Stimulated activated CD4-positive, alpha-beta T cell treated with anti-CD3 and anti-CD28 coated beads, Interleukin-15, amount 100 ng/mL, for 24 hours (primary cell): ENCODE data around the gene TRIO.

ENCODE experiments used
- DNase-seq: peaks from one replicate; pipeline ENCODE4 v3.0.0-alpha.2; 2020

TRIO gene

DNA sequence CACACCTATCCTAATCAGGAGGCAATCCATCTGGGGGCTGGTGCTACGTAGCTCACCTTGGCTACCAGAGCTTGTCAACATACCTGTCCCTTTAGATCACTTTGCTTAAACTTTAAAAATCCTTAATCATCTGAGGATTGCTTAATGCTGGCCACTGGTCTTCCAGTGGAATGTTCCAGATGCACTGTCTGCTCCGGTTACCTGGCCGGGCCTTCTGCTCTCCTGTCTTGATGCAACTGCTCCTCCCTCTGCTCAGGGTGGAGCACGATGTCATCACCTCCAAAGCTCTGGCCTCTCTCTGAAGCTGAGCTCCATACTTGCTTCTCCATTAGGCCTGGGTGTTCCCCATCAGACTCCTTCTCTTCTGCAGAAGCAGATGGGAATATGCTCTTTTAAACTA, 331.9 kb downstream of the TRIO start:
- DNase-seq, result no peak

DNA sequence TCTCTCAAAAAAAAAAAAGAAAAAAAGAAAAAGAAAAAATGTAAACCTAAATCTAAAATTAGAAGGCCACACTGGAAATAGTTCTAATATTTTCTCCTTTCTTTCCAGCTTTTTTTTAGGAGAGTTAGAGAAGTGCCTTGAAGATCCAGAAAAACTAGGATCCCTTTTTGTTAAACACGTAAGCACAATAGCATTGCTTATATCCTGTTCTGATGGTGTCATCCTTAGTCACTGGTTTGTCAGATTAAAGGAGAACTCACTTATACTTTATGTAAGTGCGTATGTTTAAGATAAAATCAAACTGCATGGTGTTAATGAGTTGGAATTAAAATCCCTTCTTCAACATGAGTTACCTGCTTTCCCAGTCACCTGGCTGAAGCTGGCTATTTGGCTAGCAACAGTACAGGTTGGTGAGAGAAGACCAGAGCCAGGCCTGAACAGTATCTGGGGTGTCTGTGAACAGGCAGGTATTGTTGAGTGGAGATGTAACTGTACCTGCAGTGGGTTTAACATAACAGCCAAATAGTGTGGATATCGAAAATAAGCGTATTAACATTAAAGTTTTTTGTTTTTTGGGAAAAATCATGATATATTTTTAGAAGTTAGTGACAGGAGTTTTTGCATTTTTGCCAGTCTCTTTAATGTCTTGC, 333.8 kb downstream of the TRIO start:
- DNase-seq, result no peak

DNA sequence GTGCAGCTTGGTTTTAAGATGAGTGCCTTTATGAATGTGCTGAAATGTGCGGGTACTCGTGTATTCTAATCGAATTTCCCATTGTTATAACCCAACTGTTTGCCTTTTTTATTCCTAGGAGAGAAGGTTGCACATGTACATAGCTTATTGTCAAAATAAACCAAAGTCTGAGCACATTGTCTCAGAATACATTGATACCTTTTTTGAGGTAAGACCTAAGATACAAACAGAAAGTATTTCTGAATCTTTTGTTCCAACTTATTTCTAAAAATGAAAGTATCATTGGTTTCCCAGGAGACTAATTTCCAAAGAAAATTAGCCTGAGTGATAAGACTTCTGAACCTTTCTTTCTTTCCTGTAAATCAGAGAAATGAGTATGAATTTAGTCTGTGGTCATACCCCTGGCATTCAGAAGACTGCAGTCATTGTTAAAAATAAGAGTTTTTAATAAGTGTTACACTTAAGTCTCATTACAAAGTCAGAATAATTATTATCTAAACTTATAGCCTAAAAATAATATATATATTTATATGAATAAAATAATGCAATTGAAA, 336.1 kb downstream of the TRIO start:
- no peak for DNase-seq

DNA sequence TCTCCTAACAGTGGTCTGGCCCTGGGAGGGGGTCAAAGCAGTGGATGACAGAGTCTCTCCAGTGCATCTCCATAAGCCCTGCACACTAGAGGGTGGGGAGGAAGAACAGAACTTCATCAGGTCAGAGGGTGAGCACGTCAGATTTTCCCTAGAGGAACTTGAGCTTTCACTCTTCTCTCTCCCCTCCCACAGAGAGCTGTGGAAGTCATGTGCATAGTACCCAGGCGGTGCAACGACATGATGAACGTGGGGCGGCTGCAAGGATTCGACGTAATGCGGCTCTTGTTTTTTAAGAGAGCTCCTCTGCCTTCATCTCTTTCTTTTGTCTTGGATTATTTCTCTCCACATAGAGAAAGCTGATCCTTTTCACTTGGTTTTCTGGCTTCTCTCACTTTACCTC, 338.2 kb downstream of the TRIO start:
- no peak for DNase-seq

DNA sequence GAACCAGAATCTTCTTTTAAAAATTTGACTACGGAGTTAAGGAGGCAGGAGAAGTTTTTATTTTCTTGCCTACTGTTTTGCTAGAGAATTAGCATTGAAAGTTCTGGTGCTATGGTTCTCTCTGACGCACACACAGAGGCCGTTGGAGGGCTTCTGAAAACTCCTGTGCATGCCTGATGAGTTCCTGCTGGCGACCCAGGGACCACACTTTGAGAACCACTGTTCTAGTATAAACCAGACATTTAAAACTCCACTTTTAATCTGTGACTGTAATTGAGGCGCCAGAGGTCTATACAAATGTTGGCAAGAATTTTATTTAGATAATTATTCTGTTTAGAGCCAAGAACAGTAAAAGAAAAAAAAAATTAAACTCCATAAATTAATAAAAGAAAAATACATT, 338.9 kb downstream of the TRIO start:
- no peak for DNase-seq

DNA sequence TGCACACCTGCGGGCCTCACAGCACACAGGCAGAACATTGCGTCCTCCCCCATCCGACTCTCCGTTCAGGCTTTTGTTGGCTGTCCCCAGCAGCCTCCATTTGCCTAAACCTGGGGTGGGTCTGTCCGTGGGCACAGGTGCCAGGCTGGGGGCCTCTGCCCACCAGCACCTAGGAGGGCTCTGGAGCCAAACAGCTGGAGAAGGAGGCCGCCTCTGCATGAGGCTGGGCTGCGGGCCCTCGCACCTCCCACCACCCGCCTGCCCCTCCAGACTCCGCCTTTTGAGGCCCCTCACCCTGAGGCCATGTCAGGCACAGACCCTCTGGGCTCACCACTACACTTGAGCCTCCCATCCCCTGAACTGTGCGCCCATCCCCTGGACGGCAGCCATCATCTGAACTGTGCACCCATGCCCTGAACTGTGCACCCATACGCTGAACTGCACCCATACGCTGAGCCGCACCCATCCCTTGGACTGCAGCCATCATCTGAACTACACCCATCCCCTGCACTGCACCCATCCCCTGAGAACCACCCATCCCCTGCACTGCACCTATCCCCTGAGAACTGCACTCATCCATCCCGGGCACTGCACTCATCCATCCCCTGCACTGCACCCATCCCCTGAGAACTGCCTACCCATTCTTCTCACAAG, 340.5 kb downstream of the TRIO start:
- no peak for DNase-seq

DNA sequence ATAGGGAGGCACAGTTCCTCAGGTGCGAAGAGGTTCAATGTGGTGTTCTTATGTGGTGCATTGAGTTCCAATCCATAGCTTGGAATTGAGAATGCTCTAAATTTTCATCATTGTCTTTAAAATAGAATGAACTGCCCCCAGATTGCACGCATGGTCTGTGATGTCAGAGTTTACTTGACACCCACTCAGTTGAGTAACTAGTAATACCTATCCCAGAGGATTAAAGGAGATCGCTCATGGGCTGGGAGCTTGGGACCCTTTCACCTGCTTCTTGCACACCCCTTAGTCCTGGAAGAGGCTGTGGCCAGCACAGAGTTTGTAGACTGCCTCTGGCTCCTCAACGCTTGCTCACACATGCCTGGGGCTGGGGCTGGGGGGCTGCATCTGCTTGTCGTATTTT, 343.3 kb downstream of the TRIO start:
- DNase-seq, result no peak

DNA sequence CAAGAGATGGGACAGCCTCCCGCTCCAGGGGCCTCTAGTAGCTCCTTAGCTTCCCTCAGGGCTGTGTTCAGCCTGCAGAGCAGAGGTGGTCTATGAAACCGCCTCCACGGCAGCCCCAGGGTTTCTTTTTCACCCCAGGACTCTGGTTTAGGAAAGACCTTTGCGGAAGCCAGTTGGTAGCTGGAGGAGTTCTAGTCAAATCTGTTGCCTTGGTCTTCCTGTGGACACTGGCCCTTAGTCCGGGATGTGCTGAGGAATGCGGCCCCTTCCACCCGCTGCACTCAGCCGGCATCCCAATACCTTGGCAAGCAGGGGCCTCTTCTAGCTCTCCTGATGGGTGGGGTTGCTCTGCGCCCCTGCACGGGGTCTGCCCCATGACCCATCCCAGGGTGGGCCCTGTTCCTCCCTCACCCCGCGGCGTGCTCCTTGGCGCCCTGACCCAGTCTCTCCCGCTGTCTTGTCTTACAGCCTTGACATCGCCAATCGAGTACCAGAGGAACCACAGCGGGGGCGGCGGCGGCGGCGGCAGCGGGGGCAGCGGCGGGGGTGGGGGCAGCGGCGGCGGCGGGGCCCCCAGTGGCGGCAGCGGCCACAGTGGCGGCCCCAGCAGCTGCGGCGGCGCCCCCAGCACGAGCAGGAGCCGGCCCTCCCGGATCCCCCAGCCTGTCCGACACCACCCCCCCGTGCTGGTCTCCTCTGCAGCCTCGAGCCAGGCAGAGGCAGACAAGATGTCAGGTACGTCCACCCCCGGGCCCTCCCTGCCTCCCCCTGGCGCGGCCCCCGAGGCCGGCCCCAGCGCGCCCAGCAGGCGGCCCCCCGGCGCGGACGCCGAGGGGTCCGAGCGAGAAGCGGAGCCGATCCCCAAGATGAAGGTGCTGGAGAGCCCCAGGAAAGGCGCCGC, 344.1 kb downstream of the TRIO start:
- DNase-seq, result no peak

DNA sequence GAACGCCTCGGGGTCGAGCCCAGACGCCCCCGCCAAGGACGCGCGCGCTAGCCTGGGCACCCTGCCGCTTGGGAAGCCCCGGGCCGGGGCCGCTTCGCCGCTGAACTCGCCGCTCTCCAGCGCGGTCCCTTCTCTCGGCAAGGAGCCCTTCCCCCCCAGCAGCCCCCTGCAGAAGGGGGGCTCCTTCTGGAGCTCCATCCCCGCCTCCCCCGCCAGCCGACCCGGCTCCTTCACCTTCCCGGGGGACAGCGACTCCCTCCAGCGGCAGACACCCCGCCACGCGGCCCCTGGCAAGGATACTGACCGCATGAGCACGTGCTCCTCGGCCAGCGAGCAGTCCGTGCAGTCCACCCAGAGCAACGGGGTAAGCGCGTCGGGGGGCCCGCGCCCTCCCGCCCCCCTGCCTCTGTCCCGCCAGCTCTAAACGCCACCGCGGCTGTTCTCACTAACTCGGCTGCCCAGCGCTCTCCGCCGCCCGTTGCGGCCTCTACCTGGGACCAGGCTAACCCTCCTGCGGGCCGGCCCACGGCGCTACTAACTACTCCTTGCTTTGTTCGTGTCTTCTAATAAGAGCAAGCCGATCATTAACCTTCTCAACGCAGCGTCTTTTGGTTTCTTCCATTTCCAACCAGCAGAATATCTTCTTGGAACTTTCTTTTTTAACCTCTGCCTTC, 344.9 kb downstream of the TRIO start:
- no peak for DNase-seq

DNA sequence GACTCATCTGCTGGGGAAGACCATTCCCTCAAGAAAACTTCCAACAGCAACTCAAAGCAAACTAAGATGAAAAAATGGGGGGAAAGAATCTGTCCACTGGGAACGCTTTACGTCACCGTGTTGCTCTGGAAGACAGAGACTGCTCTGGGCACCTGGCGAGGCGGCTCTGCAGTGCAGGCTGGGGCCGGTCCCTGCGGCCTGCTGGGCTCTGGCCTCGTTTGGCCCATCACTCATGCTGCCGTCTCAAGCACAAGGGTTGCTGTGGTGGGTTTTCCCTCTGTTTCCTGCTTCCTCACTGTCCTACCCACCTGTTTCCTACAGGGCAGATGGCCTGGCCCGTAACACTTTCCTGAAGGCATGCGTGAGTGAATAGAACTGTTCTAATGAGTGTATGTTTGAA, 345.6 kb downstream of the TRIO start:
- DNase-seq, result no peak

DNA sequence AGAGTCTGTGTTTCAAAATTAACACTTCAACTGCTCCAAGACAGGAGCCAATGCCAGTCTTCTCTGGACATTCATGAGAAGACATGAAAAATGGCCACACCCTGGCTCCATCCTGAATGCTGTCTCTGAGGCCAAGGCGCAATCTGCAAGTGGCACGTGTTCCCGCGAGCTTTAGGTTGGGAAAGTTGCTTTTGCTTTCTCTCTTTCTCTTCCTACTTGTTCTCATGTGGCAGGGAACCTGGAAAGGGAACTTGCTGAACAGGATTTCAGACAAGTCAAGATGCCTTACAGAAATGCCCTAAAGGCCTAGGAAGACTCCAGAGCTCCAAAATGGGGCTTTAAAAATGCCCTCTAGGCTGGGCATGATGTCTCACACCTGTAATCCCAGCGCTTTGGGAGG, 346.5 kb downstream of the TRIO start:
- DNase-seq, result no peak

DNA sequence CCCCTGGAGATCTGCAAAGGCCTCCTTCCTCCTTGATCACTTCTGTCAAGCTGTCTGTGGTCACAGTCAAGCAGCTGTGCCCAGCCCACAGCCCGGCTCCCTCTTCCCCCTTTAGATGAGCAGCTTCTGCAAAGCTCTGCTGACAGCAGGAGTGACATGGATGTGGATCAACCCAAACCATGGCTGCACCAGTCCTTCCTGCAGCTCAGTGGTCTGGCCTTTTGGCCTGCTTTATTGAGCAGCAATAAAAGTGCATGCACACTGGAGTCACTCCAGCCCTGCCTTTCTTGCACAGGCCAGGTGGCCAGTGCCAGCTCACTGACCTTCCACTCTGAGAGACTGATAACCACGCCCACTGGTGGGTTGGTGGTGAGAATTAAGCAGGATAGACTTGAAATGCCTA, 347.2 kb downstream of the TRIO start:
- no peak for DNase-seq

DNA sequence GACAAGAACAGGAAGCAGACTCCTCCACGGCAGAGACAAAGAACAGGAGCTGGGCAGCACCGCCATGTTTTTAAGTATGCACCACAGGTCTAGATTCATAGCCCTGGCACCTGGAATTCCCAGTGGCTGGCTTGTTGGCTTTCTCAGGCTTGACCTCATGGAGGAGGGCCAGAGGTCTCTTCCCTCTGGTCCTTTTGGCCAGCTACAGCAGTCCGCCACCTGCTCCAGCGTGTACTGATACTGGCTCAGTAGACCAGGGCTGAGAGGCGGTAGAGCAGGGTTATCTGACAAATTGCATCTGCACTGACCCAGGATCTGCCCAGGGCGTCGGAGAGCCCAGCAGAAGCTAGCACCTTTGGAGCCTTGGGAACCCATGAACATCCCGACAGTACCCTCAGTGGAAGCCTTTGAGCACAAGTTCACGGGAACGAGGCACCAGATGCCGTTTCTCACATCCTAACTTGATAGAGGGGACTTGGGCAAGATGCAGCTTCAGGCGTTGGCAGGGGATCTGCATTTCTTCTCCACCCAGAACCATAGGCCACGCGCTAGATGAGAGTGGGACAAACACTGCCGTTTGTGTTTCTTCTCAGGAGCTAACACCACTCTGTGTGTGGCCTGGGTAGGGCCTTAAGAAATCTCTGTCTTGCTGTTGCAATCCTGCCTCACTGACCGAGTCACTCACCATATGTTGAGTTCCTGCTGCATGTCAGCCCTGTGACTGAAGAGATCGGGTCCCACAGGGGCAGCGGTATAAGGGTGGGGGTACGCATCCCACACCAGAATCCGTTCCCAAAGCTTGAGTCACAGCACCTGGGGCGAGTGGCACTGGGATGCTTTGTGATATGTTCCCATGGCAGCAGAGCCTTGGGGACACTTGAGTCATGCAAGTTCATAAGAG, 348.1 kb downstream of the TRIO start:
- no peak for DNase-seq

DNA sequence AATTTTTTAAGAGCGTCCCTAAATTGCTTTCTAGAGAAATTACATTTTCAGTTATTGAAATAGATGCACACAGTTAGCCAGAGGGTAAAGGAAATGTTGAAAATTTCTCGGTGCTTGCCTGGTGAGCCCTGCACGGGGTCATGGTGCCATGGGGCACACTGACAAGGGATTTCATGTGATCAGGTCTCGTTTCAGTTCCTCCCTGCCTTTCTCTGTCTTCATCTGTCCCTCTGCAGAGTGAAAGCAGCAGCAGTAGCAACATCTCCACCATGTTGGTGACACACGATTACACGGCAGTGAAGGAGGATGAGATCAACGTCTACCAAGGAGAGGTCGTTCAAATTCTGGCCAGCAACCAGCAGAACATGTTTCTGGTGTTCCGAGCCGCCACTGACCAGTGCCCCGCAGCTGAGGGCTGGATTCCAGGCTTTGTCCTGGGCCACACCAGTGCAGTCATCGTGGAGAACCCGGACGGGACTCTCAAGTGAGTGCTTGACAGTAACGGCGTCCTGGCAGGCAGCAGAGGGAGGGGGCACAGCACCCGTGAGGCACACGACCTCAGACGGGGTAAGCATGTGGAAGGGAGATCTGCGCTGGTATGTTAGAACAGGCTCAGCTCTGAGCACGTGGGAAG, 349.3 kb downstream of the TRIO start:
- no peak for DNase-seq

DNA sequence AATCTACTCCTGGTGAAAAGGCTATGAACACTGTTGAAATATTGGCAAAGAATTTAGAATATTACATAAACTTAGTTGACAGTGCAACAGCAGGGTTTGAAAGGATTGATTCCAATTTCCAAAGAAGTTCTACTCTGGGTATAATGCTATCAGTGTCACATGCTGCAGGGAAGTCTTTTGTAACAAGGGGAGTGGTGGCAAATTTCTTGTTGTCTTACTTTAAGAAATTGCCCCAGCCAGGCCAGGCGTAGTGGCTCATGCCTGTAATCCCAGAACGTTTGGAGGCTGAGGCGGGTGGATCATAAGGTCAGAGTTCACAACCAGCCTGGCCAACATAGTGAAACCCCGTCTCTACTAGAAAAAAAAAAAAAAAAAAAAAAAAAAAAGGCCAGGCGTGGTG, 352.2 kb downstream of the TRIO start:
- no peak for DNase-seq

DNA sequence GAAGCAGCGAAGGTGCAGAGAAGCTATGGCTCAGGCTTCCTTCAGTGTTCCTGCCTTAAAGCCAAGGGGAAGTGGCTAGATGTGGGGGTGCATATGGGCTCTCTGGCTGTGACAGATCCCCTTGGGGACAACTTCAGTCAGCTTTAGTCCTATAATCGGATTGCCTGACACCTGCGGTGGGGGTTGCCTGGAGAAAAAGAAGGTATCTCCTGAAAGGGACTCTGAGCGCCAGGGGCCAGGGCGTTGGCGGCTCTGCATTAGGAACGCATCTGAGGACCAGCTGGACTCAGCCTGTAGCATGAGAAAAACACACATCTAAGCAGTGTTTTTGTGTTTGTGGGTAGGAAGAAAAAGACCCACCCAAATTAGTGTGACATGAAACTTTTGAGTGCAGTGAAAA, 354.2 kb downstream of the TRIO start:
- no peak for DNase-seq

DNA sequence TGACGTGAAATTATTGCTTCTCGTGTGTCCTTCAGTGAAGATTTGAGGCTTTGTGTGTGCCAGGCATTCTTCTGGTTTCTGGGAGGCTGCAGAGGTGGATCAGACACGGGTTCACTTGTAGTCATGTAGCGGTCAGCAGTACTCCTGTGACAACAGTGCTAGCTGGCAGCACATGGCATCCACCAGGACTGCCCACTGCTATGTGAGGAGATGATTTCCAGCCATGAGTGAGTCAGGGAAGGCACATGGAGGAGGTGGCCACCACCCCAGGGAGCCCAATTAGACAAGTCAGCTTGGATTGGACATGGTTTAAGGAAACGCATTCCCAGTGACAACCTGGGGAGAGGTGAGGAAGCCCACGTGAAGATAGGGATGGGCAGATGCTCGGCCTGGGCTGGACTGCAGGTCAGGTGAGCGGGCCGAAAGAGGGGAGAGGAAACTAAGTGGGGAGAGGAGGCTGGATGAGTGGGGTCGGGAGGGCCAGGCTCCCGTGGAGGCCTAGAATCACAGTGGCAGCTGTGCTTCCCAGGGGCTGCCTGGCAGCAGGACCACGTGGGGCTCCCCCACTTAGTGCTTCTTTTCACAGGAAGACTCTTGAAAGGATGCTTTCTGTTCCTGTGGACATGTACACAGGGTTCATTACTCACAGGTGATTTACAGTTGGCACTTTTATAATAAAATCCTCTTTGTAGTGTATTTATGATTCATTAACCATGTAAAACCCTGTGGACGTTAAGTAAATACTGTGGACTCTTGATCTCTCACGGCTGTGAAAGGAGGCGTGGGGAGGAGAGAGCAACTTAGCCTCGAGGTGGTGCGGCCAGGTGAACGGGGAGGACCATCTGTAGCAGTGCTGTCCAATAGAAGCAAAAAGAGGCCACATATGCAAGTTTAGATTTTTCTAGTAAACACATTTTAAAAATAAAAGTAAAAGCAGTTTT, 358.5 kb downstream of the TRIO start:
- DNase-seq, result no peak

DNA sequence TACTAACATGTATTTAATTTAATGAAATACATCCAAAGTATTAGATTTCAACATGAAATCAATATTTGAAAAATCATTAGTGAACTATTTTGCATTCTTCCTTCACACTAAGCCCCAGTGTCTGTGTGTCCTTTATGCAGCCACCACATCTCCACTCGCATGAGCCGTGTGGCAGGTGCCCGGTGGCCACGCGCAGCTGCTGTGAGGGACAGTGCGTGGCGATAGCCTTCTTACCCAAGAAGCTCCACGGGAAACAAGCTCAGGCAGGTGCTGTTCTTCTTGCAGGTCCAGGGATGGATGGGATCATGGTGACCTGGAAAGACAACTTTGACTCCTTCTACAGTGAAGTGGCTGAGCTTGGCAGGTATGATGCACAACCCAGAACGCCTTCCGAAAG, 359.1 kb downstream of the TRIO start:
- DNase-seq, result no peak

DNA sequence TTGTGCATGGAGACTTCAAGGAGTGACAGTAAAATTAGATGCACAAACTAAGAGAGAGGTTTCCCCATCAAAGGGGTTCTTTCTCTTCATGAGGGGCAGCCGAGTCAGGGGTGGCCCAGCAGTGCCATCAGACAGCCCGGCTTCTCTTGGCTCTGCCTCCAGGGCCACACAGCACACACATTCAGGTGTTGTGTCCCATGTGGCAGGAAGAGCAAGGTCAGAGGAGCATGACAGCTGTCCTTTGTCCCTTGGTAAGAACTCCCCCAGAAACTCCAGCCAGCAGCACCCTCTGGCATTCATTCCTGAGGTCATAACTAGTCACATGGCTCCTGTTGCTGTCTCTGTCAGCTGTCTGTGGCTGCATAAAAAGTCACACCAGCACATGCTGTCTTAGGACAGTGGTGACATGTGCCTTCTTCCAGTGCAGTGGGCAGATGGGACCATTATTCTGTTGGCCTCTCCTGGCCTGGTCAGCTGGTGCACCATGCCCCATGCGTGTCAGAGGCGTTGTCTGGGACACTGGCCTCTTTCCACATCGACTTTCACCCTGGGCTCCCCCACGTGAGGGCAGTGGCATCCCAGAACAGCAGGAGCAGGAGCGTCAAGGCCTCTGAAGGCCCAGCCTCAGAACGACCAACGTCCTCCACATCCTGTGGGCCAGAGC, 360.0 kb downstream of the TRIO start:
- no peak for DNase-seq
